Kidney epithelial cell (primary cell): ENCODE measurements around the gene LRRK2. TPM values are rescaled to one million over a fixed set of nuclear protein-coding genes. Genes with fewer than 3 reads are reported as not detected.

Experiments used
- DNase-seq: peaks from one replicate; pipeline ENCODE4 v3.0.0-alpha.2; 2010; ENCODE audit warnings: low read depth
- H3K27me3 ChIP-seq: 2 replicates; pipeline ENCODE4 v1.6.0; 2011; ENCODE audit warnings: low read length; ENCODE audit not compliant: control insufficient read depth, insufficient read depth
- H3K36me3 ChIP-seq: 2 replicates; pipeline ENCODE4 v1.5.1; 2011; ENCODE audit warnings: low read length; ENCODE audit not compliant: control insufficient read depth, insufficient read depth
- H3K4me3 ChIP-seq: 2 replicates; pipeline ENCODE4 v1.5.1; 2011; ENCODE audit warnings: low read depth, mild to moderate bottlenecking, control low read depth, low read length
- total RNA-seq: library from RNA; depleted of rRNA; stranded (reverse); fragments of >200 nt; gene quantifications from 2 replicates; pipeline ENCODE4 v1.2.3, GENCODE V29; 2015
- TF ChIP-seq, protein P1 (sequence below): IDR thresholded peaks from 2 replicates; pipeline ENCODE4 v1.5.1; 2011; ENCODE audit warnings: mild to moderate bottlenecking, moderate library complexity, low read length, control low read depth, inconsistent platforms; ENCODE audit not compliant: insufficient read depth, poor library complexity, severe bottlenecking

LRRK2 gene
- total RNA-seq, 1 donor from 2014 or later, result 0.63 TPM

DNA sequence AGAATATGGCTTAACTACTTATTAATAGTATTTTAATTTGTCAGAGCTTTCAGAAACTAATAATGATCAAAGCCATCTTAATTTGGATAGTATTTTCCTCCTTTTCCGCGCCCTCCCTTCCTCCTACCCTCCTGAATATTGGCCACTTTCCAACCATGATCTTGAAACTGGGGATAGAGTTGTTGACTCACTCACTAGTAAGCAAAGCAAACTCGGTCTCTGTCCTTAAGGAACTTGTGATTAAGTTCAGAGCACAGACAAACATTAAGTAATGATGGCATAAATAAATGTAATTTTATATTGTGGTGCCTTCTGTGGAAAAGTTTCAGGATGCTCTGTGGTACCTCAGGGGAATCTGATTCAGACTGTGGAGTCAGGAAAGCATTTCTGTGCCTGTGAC is 75.7 kb downstream of the LRRK2 start:
- TF ChIP-seq, protein P1, sequence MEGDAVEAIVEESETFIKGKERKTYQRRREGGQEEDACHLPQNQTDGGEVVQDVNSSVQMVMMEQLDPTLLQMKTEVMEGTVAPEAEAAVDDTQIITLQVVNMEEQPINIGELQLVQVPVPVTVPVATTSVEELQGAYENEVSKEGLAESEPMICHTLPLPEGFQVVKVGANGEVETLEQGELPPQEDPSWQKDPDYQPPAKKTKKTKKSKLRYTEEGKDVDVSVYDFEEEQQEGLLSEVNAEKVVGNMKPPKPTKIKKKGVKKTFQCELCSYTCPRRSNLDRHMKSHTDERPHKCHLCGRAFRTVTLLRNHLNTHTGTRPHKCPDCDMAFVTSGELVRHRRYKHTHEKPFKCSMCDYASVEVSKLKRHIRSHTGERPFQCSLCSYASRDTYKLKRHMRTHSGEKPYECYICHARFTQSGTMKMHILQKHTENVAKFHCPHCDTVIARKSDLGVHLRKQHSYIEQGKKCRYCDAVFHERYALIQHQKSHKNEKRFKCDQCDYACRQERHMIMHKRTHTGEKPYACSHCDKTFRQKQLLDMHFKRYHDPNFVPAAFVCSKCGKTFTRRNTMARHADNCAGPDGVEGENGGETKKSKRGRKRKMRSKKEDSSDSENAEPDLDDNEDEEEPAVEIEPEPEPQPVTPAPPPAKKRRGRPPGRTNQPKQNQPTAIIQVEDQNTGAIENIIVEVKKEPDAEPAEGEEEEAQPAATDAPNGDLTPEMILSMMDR, result no peak
- Histone ChIP-seq H3K27me3 (no peaks in the 10 kb centered on the region), H3K4me3 (no peak overlapping the region), H3K36me3 (no peaks in the 10 kb centered on the region)
- no peak for DNase-seq

DNA sequence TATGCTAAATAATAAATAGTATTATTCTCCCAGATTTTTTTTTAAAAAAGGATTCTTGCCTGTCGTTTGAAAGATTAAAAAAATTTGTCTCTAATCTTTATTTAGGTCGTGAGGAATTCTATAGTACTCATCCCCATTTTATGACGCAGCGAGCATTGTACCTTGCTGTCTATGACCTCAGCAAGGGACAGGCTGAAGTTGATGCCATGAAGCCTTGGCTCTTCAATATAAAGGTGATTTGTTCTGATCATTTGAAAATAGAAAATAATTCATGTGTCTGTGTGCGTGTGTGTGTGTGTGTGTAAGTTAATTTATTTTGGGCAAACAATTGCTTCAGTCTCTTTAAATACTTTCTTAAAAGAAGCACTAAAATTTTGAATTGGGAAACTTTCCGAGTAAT is 84.2 kb downstream of the LRRK2 start:
- no peak overlapping the region for H3K4me3 ChIP-seq
- no peaks in the 10 kb centered on the region for H3K27me3 ChIP-seq
- no peaks in the 10 kb centered on the region for H3K36me3 ChIP-seq
- DNase-seq, result no peak
- TF ChIP-seq, protein P1, result no peak

DNA sequence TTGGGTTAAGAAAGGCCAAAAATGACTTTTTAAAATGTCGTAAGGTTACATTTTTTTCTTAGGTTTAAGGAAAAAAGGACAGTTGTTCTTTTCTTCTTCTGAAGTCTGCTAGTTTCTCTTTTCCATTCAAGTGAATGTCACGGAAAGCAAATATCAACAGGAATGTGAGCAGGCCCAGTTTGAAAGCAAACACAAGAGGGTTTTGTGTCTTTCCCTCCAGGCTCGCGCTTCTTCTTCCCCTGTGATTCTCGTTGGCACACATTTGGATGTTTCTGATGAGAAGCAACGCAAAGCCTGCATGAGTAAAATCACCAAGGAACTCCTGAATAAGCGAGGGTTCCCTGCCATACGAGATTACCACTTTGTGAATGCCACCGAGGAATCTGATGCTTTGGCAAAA is 85.4 kb downstream of the LRRK2 start:
- Histone ChIP-seq H3K36me3 (no peaks in the 10 kb centered on the region), H3K4me3 (no peak overlapping the region), H3K27me3 (no peaks in the 10 kb centered on the region)
- no peak for DNase-seq
- TF ChIP-seq, protein P1, result no peak

DNA sequence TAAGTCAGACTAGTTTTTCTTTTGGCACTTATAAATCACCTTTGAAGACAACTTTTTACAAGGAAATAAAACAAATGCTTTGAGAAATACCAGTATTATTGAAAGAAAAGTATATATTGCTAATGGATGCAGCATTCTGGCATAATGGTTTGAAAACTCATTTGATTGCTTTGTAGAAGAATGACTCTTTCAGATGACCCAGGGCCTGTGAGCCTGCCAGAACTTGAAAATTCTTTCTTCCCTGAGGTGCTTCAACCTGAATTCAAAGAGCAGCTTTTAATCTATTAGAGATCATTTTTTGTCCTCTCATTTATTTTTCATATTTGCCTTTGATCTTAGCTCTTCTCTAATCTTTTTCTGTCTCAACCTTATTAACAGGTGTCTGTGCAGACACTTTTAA is 87.4 kb downstream of the LRRK2 start:
- H3K4me3 ChIP-seq, result no peak overlapping the region
- no peaks in the 10 kb centered on the region for H3K27me3 ChIP-seq
- H3K36me3 ChIP-seq, result no peaks in the 10 kb centered on the region
- no peak for DNase-seq
- TF ChIP-seq, protein P1, result no peak

DNA sequence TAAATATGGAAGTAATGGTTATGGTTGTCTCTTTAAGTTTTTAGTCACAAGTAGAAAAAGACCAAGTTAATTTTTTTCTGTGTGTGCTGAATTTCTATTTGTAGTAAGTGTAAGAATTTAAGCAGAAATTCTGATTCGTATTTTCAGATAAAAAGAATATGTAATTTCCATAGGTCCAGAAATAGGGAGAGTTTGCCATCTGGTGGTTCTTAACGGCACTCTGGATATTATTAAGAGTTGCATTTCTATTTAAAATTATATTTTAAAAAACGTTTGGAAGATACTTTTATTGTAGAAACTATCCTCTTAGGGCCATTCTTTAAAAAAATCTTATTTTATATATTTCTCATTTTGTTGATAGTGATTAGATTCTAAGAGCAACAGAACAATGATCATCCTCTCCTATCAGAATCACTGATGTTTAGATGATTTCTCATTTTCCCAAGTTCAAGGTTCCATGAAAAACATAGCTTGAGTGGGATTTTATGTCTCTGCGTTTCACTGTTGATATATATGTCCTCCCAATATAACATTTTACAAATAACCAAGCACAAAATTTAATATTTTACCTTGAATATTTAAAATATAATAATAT is 88.3 kb downstream of the LRRK2 start:
- no peak for DNase-seq
- no peaks in the 10 kb centered on the region for H3K36me3 ChIP-seq
- no peaks in the 10 kb centered on the region for H3K27me3 ChIP-seq
- TF ChIP-seq, protein P1, result peak; percentile 32
- H3K4me3 ChIP-seq, result no peak overlapping the region

DNA sequence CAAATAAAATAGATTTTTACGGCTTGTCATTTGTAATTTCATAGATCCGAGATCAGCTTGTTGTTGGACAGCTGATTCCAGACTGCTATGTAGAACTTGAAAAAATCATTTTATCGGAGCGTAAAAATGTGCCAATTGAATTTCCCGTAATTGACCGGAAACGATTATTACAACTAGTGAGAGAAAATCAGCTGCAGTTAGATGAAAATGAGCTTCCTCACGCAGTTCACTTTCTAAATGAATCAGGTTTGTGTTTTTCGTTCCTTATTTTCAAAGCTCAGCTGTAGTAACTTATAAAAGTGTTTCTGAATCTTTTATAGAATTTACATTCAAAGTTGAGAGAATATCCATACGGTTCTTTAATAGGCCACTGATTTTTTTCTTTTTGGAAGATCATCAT is 89.1 kb downstream of the LRRK2 start:
- H3K27me3 ChIP-seq, result no peaks in the 10 kb centered on the region
- no peaks in the 10 kb centered on the region for H3K36me3 ChIP-seq
- H3K4me3 ChIP-seq, result no peak overlapping the region
- TF ChIP-seq, protein P1, result no peak
- no peak for DNase-seq
